ENCODE results near the gene HYI.

DNA sequence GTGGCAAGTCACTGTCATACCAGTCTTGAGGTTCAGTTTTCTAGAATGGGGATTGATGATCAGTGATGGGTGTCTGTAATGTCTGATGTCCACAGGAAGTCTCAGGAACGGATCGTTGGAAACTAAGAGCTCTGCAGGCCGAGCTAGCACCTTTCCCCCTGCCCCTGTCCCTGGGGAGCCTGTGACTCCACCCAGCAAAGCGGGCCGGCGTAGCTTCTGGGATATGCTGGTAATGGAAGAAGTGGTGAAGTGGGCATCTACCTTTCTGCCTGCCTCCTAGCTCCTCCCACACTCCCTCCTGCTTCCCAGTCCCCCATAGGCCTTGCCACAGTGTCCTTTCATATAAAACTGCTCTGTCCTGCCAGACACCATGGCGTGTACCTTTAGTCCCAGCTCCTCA lies 13.4 kb downstream of the HYI start:
- TF ChIP-seq, protein P1, sequence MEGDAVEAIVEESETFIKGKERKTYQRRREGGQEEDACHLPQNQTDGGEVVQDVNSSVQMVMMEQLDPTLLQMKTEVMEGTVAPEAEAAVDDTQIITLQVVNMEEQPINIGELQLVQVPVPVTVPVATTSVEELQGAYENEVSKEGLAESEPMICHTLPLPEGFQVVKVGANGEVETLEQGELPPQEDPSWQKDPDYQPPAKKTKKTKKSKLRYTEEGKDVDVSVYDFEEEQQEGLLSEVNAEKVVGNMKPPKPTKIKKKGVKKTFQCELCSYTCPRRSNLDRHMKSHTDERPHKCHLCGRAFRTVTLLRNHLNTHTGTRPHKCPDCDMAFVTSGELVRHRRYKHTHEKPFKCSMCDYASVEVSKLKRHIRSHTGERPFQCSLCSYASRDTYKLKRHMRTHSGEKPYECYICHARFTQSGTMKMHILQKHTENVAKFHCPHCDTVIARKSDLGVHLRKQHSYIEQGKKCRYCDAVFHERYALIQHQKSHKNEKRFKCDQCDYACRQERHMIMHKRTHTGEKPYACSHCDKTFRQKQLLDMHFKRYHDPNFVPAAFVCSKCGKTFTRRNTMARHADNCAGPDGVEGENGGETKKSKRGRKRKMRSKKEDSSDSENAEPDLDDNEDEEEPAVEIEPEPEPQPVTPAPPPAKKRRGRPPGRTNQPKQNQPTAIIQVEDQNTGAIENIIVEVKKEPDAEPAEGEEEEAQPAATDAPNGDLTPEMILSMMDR (IDR thresholded peaks at IDR 0.05): no peak
- TF ChIP-seq POLR2A (IDR thresholded peaks at IDR 0.05): no peak
- no peak for TF ChIP-seq POLR2AphosphoS5 (IDR thresholded peaks at IDR 0.05)
